Hepatocyte (in vitro differentiated cells): ENCODE data around the gene FOXN3. TPM values are rescaled to one million over a fixed set of nuclear protein-coding genes. Genes with fewer than 3 reads are reported as not detected.

Source experiments
- DNase-seq: peaks from one replicate; pipeline ENCODE4 v3.0.0-alpha.2; 2016; ENCODE audit warnings: low spot score
- H2AFZ ChIP-seq: fragments of 200-600 bp; sonication (generic); 2 replicates; pipeline ENCODE4 v1.6.0; 2016; ENCODE audit warnings: antibody characterized with exemption, mild to moderate bottlenecking
- H3K27ac ChIP-seq: fragments of 200-600 bp; sonication (generic); 2 replicates; pipeline ENCODE4 v1.5.1; 2016; ENCODE audit warnings: mild to moderate bottlenecking
- H3K27me3 ChIP-seq: fragments of 200-600 bp; sonication (generic); 2 replicates; pipeline ENCODE4 v1.6.1; 2016
- H3K36me3 ChIP-seq: fragments of 200-600 bp; sonication (generic); replicated peaks from 2 replicates; pipeline ENCODE4 v1.5.1; 2016; ENCODE audit warnings: low read depth; ENCODE audit not compliant: insufficient read depth
- H3K4me1 ChIP-seq: fragments of 200-600 bp; sonication (generic); 2 replicates; pipeline ENCODE4 v1.5.1; 2016; ENCODE audit warnings: mild to moderate bottlenecking, moderate library complexity; ENCODE audit not compliant: insufficient read depth
- H3K4me2 ChIP-seq: fragments of 200-600 bp; sonication (generic); 2 replicates; pipeline ENCODE4 v1.6.0; 2016
- H3K4me3 ChIP-seq: fragments of 200-600 bp; sonication (generic); 2 replicates; pipeline ENCODE4 v1.5.1; 2016; ENCODE audit warnings: mild to moderate bottlenecking
- H3K79me2 ChIP-seq: fragments of 200-600 bp; sonication (generic); 2 replicates; pipeline ENCODE4 v1.6.0; 2017; ENCODE audit warnings: mild to moderate bottlenecking
- H3K9me2 ChIP-seq: fragments of 200-600 bp; sonication (generic); replicated peaks from 2 replicates; pipeline ENCODE4 v1.6.0; 2017; ENCODE audit warnings: mild to moderate bottlenecking; ENCODE audit not compliant: insufficient read depth
- H3K9me3 ChIP-seq: fragments of 200-600 bp; sonication (generic); 2 replicates; pipeline ENCODE4 v1.5.1; 2016; ENCODE audit warnings: low read depth, mild to moderate bottlenecking
- H4K20me1 ChIP-seq: fragments of 200-600 bp; sonication (generic); 2 replicates; pipeline ENCODE4 v1.6.0; 2016; ENCODE audit warnings: mild to moderate bottlenecking; ENCODE audit not compliant: insufficient read depth, poor library complexity, severe bottlenecking
- CTCF ChIP-seq: fragments of 200-600 bp; sonication (generic); IDR thresholded peaks from 2 replicates; pipeline ENCODE4 v1.5.1; 2016; ENCODE audit warnings: antibody characterized with exemption, mild to moderate bottlenecking; ENCODE audit not compliant: poor library complexity
- EZH2 ChIP-seq: fragments of 200-600 bp; sonication (generic); IDR thresholded peaks from 2 replicates; pipeline ENCODE4 v1.6.1; 2016; ENCODE audit warnings: antibody characterized with exemption, mild to moderate bottlenecking, borderline replicate concordance
- EZH2phosphoT487 ChIP-seq: fragments of 200-600 bp; sonication (generic); IDR thresholded peaks from one replicate; pipeline ENCODE4 v1.6.1; 2018; ENCODE audit warnings: antibody characterized with exemption, mild to moderate bottlenecking, low read depth, moderate library complexity; ENCODE audit not compliant: unreplicated experiment, severe bottlenecking
- WGBS: methylation state at CpG from one replicate; pipeline ENCODE4 v1.1.6; 2016; ENCODE audit warnings: low lambda C conversion rate; ENCODE audit errors: missing lambda C conversion rate; 5-methylcytosine and 5-hydroxymethylcytosine counted together
- polyA plus RNA-seq: library from polyadenylated mRNA; unstranded; fragments of >200 nt; fragmentation: Nextera tagmentation; extraction: Ambion mirVana; gene quantifications from 2 replicates; pipeline ENCODE4 v1.2.1, GENCODE V29; 2016
- total RNA-seq: library from RNA; depleted of rRNA; stranded (reverse); fragments of >200 nt; gene quantifications from 2 replicates; pipeline ENCODE4 v1.2.3, GENCODE V29; 2014

Gene FOXN3
- total and polyA plus RNA-seq, 2 experiments from 2014 or later = 42.2 to 47.6 TPM

DNA sequence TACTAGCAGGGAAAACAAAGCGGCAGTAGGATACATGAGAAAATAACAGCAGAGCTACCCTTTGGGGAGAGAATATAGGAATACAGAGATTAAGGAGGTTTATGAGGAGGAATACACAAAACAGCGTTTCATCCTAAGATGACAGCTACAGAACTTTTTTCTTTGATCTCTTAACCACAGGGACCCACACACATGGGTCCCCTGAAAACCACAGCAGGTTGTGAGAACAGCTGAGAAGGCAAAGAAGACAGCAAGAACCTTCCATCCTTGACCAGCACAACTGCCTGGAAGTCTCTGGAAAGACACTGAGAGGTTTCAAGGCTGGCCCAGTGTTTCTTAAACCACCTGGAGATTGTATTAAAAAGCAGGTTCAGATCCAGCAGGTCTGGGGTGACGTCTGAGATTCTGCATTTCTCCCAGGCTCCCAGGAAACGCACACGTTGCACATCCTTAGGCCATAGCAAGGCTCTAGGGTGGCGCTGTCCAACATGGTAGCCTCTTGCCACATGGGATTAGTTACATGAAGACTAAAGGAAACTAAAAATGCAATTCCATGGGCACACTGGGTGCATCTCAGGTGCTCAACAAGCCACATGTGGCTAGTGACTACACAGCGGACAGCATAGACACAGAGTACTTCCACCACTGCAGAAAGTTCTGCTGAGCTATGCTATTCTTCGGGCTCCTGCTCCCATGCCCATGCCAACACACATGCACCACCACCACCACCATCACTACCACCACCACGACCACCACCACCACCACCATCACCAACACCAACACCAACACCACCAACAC lies 92.3 kb downstream of the FOXN3 start:
- peaks cover 23% of the 10 kb centered on the region for H3K4me1 ChIP-seq
- H3K27ac ChIP-seq = no peak overlapping the region
- no peak overlapping the region for H2AFZ ChIP-seq
- no peaks in the 10 kb centered on the region for H3K27me3 ChIP-seq
- H3K4me2 ChIP-seq = no peak overlapping the region
- TF ChIP-seq CTCF = no peak
- TF ChIP-seq EZH2phosphoT487 = no peak
- TF ChIP-seq EZH2 = no peak
- peaks cover 60% of the 10 kb centered on the region for H3K79me2 ChIP-seq
- H3K36me3 ChIP-seq = no peaks in the 10 kb centered on the region
- H3K9me3 ChIP-seq = no peaks in the 10 kb centered on the region
- WGBS = 91% methylated on average over 7 of the region's 9 CpGs
- H3K9me2 ChIP-seq = no peaks in the 10 kb centered on the region
- H4K20me1 ChIP-seq = no peaks in the 10 kb centered on the region
- H3K4me3 ChIP-seq = no peak overlapping the region
- no peak for DNase-seq

- TF ChIP-seq EZH2 = no peak
- TF ChIP-seq EZH2phosphoT487 = no peak
- TF ChIP-seq CTCF = no peak
- Histone ChIP-seq H3K9me2 (no peaks in the 10 kb centered on the region), H3K9me3 (no peaks in the 10 kb centered on the region), H4K20me1 (no peaks in the 10 kb centered on the region), H3K27me3 (no peaks in the 10 kb centered on the region), H3K4me2 (no peak overlapping the region), H3K27ac (no peak overlapping the region), H3K79me2 (peaks cover 48% of the 10 kb centered on the region), H3K36me3 (no peaks in the 10 kb centered on the region), H3K4me3 (no peak overlapping the region), H2AFZ (no peak overlapping the region), H3K4me1 (no peaks in the 10 kb centered on the region)
- 75% methylated on average over 6 of the region's 6 CpGs for WGBS
- DNase-seq = no peak
Observed at GRCh38 chr14:89320381-89321000, 96.5 kb downstream of the FOXN3 start.

GRCh38 chr14:89319687-89320086 lies 97.3 kb downstream of the FOXN3 start:
- no peak overlapping the region for H3K4me2 ChIP-seq
- peaks cover 53% of the 10 kb centered on the region for H3K79me2 ChIP-seq
- DNase-seq = no peak
- no peaks in the 10 kb centered on the region for H3K9me3 ChIP-seq
- H3K27ac ChIP-seq = no peak overlapping the region
- no peaks in the 10 kb centered on the region for H3K36me3 ChIP-seq
- 97% methylated on average over 4 of the region's 4 CpGs for WGBS
- TF ChIP-seq EZH2 (no peak), CTCF (no peak), EZH2phosphoT487 (no peak)
- no peak overlapping the region for H3K4me3 ChIP-seq
- H3K4me1 ChIP-seq = no peaks in the 10 kb centered on the region
- no peaks in the 10 kb centered on the region for H3K9me2 ChIP-seq
- no peaks in the 10 kb centered on the region for H4K20me1 ChIP-seq
- H3K27me3 ChIP-seq = no peaks in the 10 kb centered on the region
- H2AFZ ChIP-seq = no peak overlapping the region
